Measurements from ENCODE around the gene AMACR.
"Not testable (repeated sequence)": the region's sequence is repeated elsewhere in the genome, so short reads cannot be mapped to it uniquely, and the experiment has no call there.

The AMACR gene

DNA sequence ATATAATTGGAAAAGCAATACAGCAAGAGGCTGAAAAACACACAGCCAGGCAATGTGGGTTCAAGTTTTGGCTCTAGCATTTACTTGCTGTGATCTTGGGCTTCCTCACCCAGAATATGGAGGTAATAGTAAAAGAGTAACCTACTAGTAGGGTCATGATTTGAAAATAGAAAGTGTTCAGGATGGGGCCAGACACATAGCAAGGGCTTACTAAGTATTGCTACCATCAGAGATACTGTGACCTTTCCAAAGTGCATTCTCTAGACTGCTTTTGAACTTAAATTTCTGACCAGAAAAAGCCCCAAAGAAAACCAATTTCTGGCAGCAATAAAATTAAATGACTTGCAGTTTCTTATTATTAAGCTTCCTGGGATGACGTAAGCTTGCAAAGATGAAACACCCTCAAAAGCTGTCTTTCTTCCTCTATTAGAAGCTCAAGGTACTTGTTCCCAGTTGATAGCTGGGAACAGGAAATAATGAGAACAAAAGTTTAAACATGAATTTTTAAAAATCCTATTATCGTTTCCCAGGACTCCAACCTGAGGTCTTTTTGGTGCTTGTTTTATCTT lies 43.6 kb downstream of the AMACR start:
- no peak for DNase-seq

- DNase-seq: no peak
These were observed 49.7 kb downstream of the AMACR start for GRCh38 chr5:33958176-33958575.

DNA sequence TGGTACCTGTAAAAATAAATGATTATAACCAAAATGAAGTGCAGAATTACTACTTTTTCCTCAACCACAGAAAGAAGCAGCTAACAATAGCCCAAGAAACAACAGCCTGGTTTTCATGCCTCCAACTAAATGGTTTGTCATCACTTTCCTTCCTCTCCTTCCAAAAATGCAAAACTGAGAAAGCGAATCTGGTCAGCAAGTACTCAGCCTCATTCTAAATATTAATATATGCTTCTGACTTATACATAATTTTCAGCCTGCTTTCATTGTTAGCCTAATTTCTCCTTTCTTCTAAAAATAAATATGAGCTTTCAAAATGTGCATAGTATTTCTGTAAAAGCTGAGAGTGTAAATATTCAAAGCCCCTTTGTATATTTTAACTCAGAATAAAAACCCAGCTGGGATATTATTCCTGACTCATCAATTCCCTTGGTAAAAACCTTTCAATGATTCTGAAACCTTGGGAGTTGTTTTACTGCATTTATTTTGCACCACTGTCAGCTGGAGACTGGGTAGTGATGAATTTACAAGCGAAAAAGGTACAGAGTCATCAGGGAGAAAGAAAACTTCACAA lies 50.2 kb downstream of the AMACR start:
- DNase-seq: no peak

GRCh38 chr5:33952175-33952574 lies 55.7 kb downstream of the AMACR start:
- not testable (repeated sequence) for DNase-seq

- DNase-seq: no peak
These were observed 63.2 kb downstream of the AMACR start for GRCh38 chr5:33944543-33945132.

- DNase-seq: no peak
These were observed 66.8 kb downstream of the AMACR start for GRCh38 chr5:33941090-33941489.

GRCh38 chr5:33939556-33940262 lies 68.1 kb downstream of the AMACR start:
- no peak for DNase-seq

GRCh38 chr5:33938881-33939280 lies 69.0 kb downstream of the AMACR start:
- no peak for DNase-seq

GRCh38 chr5:33938507-33938796 lies 69.4 kb downstream of the AMACR start:
- no peak for DNase-seq

DNA sequence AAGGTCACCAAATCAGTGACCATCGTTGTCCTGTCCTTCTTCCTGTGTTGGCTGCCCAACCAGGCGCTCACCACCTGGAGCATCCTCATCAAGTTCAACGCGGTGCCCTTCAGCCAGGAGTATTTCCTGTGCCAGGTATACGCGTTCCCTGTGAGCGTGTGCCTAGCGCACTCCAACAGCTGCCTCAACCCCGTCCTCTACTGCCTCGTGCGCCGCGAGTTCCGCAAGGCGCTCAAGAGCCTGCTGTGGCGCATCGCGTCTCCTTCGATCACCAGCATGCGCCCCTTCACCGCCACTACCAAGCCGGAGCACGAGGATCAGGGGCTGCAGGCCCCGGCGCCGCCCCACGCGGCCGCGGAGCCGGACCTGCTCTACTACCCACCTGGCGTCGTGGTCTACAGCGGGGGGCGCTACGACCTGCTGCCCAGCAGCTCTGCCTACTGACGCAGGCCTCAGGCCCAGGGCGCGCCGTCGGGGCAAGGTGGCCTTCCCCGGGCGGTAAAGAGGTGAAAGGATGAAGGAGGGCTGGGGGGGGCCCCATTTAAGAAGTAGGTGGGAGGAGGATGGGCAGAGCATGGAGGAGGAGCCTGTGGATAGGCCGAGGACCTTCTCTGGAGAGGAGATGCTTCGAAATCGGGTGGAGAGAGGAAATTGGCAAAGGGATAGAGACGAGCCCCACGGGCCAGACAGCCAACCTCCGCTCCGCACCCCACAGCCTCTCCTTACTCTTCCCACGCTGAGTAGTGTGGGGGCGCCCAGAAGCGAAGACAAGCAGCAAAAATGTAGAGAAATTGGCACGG lies 69.9 kb downstream of the AMACR start:
- no peak for DNase-seq

DNA sequence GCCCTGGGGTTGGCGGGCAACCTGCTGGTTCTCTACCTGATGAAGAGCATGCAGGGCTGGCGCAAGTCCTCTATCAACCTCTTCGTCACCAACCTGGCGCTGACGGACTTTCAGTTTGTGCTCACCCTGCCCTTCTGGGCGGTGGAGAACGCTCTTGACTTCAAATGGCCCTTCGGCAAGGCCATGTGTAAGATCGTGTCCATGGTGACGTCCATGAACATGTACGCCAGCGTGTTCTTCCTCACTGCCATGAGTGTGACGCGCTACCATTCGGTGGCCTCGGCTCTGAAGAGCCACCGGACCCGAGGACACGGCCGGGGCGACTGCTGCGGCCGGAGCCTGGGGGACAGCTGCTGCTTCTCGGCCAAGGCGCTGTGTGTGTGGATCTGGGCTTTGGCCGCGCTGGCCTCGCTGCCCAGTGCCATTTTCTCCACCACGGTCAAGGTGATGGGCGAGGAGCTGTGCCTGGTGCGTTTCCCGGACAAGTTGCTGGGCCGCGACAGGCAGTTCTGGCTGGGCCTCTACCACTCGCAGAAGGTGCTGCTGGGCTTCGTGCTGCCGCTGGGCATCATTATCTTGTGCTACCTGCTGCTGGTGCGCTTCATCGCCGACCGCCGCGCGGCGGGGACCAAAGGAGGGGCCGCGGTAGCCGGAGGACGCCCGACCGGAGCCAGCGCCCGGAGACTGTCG lies 70.7 kb downstream of the AMACR start:
- DNase-seq: no peak

GRCh38 chr5:33936381-33937016 lies 71.4 kb downstream of the AMACR start, which contains the start of gene RXFP3:
RXFP3 (plus strand) TSS chr5:33936386; CDS start chr5:33936741, 355 bp downstream.
- no peak for DNase-seq
